ENCODE results near the gene DAND5. TPM values are rescaled to one million over a fixed set of nuclear protein-coding genes. Genes with fewer than 3 reads are reported as not detected.

The DAND5 gene
- total and polyA plus RNA-seq, 2 donors (not counting 1 experiment from before 2014, with no cell fraction given): not detected

- H3K9me3 ChIP-seq (ENCODE audit: control extremely low read depth in 1 of 3, control insufficient read depth in 2 of 3, insufficient read depth in 1 of 3, low read length in 2 of 3): peaks cover 0 to 7% (median 0%) of the 10 kb centered on the region in 3 donors
- no peak for ATAC-seq (ENCODE audit: low read depth)
- intact Hi-C loops (cut with micrococcal nuclease): no loop called here
- peak overlapping the region; percentile 43 for H3K27ac Mint-ChIP-seq
- TF ChIP-seq EZH2 (IDR thresholded peaks at IDR 0.05; ENCODE audit: borderline replicate concordance, insufficient read depth, low read depth, low read length, poor library complexity, severe bottlenecking) (no peak), CTCF (IDR thresholded peaks at IDR 0.05) (no peak)
- no peak for DNase-seq
- peaks cover 67% of the 10 kb centered on the region for H3K79me2 ChIP-seq (ENCODE audit: control insufficient read depth, insufficient read depth, low read length)
- no peaks in the 10 kb centered on the region for H3K27me3 Mint-ChIP-seq
- H3K27me3 ChIP-seq (replicated peaks in 1 of 4; ENCODE audit: control extremely low read depth in 1 of 4, control insufficient read depth in 3 of 4, insufficient read depth in 4 of 4, low read length in 3 of 4): no peaks in the 10 kb centered on the region
- H3K9me3 Mint-ChIP-seq (ENCODE audit: insufficient read depth): no peaks in the 10 kb centered on the region
- H3K36me3 ChIP-seq (replicated peaks in 1 of 2; ENCODE audit: control extremely low read depth in 1 of 2, control insufficient read depth in 1 of 2, extremely low read depth in 1 of 2, insufficient read depth in 2 of 2, low read length in 1 of 2): peaks cover 0 to 67% of the 10 kb centered on the region in 2 experiments
- no peak overlapping the region for H3K4me3 ChIP-seq (ENCODE audit: control extremely low read depth in 1 of 5, extremely low read depth in 1 of 5, insufficient read depth in 1 of 5, low read depth in 2 of 5, low read length in 4 of 5)
- peaks cover 32 to 62% of the 10 kb centered on the region in 2 donors for H3K4me1 ChIP-seq (ENCODE audit: control insufficient read depth in 2 of 2, insufficient read depth in 2 of 2, low read length in 2 of 2)
- H3K4me1 Mint-ChIP-seq: peaks cover 64% of the 10 kb centered on the region
- ChIA-PET CTCF (interaction anchor here (0.7 kb wide), 1 partner anchor 22 kb away, joined by 4 read pairs; no protein-coding TSS in a partner anchor), POLR2A (interaction anchor here (0.8 kb wide), 1 partner anchor 52 kb away, joined by 3 read pairs; the partner anchor contains the start of gene GCDH)
- peak overlapping the region in 1 of 2 donors; percentile 30 for H3K27ac ChIP-seq (ENCODE audit: low read length in 2 of 2)
- peak overlapping the region; percentile 19 for H3K4me3 Mint-ChIP-seq
- H3K4me2 ChIP-seq (replicated peaks; ENCODE audit: low read depth, low read length, poor library complexity, severe bottlenecking): no peak overlapping the region
- no peak overlapping the region for H3K9ac ChIP-seq (ENCODE audit: low read length)
- no peak overlapping the region for H2AFZ ChIP-seq (ENCODE audit: insufficient read depth, low read depth, low read length, poor library complexity, severe bottlenecking)
- WGBS (ENCODE audit: insufficient coverage): 86% methylated on average over 10 of the region's 18 CpGs
- peaks cover 51% of the 10 kb centered on the region for H4K20me1 ChIP-seq (ENCODE audit: control insufficient read depth, insufficient read depth, low read length, poor library complexity, severe bottlenecking)
Observed at GRCh38 chr19:12943437-12944044, 25.8 kb upstream of the DAND5 start.

- Mint-ChIP-seq H3K9me3 (ENCODE audit: insufficient read depth) (no peaks in the 10 kb centered on the region), H3K4me3 (no peak overlapping the region), H3K4me1 (peaks cover 60% of the 10 kb centered on the region), H3K27ac (peak overlapping the region; percentile 46), H3K27me3 (no peaks in the 10 kb centered on the region)
- no peak overlapping the region for H2AFZ ChIP-seq (ENCODE audit: insufficient read depth, low read depth, low read length, poor library complexity, severe bottlenecking)
- intact Hi-C loops (cut with micrococcal nuclease): no loop called here
- peaks cover 61% of the 10 kb centered on the region for H3K79me2 ChIP-seq (ENCODE audit: control insufficient read depth, insufficient read depth, low read length)
- H3K4me3 ChIP-seq (ENCODE audit: control extremely low read depth in 1 of 5, extremely low read depth in 1 of 5, insufficient read depth in 1 of 5, low read depth in 2 of 5, low read length in 4 of 5): no peak overlapping the region
- ATAC-seq (ENCODE audit: low read depth) (no peak), DNase-seq (no peak)
- ChIA-PET CTCF (interaction anchor here (0.6 to 0.7 kb wide), 2 partner anchors 21 to 33 kb away, joined by 3 to 4 read pairs; no protein-coding TSS in a partner anchor), POLR2A (interaction anchor here (0.8 kb wide), 1 partner anchor 53 kb away, joined by 3 read pairs; the partner anchor contains the start of gene GCDH)
- H3K4me1 ChIP-seq (ENCODE audit: control insufficient read depth in 2 of 2, insufficient read depth in 2 of 2, low read length in 2 of 2): peaks cover 32 to 58% of the 10 kb centered on the region in 2 donors
- H3K27ac ChIP-seq (ENCODE audit: low read length in 2 of 2): peak overlapping the region; percentile 68 to 86
- H3K9me3 ChIP-seq (ENCODE audit: control extremely low read depth in 1 of 3, control insufficient read depth in 2 of 3, insufficient read depth in 1 of 3, low read length in 2 of 3): peaks cover 0 to 7% (median 0%) of the 10 kb centered on the region in 3 donors
- H4K20me1 ChIP-seq (ENCODE audit: control insufficient read depth, insufficient read depth, low read length, poor library complexity, severe bottlenecking): peaks cover 51% of the 10 kb centered on the region
- H3K27me3 ChIP-seq (replicated peaks in 1 of 4; ENCODE audit: control extremely low read depth in 1 of 4, control insufficient read depth in 3 of 4, insufficient read depth in 4 of 4, low read length in 3 of 4): no peaks in the 10 kb centered on the region
- WGBS (ENCODE audit: insufficient coverage): no CpG with 5 or more reads among the region's 2 CpGs
- no peak for TF ChIP-seq EZH2 (IDR thresholded peaks at IDR 0.05; ENCODE audit: borderline replicate concordance, insufficient read depth, low read depth, low read length, poor library complexity, severe bottlenecking)
- no peak for TF ChIP-seq CTCF (IDR thresholded peaks at IDR 0.05)
- H3K4me2 ChIP-seq (replicated peaks; ENCODE audit: low read depth, low read length, poor library complexity, severe bottlenecking): no peak overlapping the region
- no peak overlapping the region for H3K9ac ChIP-seq (ENCODE audit: low read length)
- peaks cover 0 to 73% of the 10 kb centered on the region in 2 experiments for H3K36me3 ChIP-seq (replicated peaks in 1 of 2; ENCODE audit: control extremely low read depth in 1 of 2, control insufficient read depth in 1 of 2, extremely low read depth in 1 of 2, insufficient read depth in 2 of 2, low read length in 1 of 2)
Observed at GRCh38 chr19:12944104-12944674, 25.2 kb upstream of the DAND5 start.

Data from B cell (primary cell).